ENCODE data around the gene MYH1.

DNA sequence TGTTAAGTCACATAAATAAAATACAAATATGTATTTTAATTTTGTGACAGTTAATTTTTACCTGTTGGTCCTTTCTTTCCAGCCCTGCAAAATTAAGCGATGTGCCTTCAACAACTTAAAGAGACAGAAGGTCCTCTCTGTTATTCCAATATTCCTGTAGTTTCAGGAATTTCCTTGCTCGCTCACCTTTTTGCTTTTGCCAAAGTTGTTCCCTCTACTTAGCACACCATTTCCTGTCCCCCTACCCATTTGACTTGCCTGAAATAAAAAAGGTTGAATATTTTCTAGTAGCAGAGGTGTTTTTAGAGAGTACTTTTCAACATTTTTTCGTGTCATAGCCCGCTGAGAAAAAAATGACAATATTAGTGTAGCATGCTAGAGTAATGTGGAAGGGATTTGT, 31.7 kb upstream of the MYH1 start:
- TF ChIP-seq, protein P1, sequence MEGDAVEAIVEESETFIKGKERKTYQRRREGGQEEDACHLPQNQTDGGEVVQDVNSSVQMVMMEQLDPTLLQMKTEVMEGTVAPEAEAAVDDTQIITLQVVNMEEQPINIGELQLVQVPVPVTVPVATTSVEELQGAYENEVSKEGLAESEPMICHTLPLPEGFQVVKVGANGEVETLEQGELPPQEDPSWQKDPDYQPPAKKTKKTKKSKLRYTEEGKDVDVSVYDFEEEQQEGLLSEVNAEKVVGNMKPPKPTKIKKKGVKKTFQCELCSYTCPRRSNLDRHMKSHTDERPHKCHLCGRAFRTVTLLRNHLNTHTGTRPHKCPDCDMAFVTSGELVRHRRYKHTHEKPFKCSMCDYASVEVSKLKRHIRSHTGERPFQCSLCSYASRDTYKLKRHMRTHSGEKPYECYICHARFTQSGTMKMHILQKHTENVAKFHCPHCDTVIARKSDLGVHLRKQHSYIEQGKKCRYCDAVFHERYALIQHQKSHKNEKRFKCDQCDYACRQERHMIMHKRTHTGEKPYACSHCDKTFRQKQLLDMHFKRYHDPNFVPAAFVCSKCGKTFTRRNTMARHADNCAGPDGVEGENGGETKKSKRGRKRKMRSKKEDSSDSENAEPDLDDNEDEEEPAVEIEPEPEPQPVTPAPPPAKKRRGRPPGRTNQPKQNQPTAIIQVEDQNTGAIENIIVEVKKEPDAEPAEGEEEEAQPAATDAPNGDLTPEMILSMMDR (IDR thresholded peaks at IDR 0.05; ENCODE audit: insufficient read depth, low read length) = no peak
- TF ChIP-seq, protein P2, sequence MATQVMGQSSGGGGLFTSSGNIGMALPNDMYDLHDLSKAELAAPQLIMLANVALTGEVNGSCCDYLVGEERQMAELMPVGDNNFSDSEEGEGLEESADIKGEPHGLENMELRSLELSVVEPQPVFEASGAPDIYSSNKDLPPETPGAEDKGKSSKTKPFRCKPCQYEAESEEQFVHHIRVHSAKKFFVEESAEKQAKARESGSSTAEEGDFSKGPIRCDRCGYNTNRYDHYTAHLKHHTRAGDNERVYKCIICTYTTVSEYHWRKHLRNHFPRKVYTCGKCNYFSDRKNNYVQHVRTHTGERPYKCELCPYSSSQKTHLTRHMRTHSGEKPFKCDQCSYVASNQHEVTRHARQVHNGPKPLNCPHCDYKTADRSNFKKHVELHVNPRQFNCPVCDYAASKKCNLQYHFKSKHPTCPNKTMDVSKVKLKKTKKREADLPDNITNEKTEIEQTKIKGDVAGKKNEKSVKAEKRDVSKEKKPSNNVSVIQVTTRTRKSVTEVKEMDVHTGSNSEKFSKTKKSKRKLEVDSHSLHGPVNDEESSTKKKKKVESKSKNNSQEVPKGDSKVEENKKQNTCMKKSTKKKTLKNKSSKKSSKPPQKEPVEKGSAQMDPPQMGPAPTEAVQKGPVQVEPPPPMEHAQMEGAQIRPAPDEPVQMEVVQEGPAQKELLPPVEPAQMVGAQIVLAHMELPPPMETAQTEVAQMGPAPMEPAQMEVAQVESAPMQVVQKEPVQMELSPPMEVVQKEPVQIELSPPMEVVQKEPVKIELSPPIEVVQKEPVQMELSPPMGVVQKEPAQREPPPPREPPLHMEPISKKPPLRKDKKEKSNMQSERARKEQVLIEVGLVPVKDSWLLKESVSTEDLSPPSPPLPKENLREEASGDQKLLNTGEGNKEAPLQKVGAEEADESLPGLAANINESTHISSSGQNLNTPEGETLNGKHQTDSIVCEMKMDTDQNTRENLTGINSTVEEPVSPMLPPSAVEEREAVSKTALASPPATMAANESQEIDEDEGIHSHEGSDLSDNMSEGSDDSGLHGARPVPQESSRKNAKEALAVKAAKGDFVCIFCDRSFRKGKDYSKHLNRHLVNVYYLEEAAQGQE (IDR thresholded peaks at IDR 0.05; ENCODE audit: insufficient replicate concordance, low read depth) = no peak
- no peak for TF ChIP-seq POLR2AphosphoS5 (IDR thresholded peaks at IDR 0.05; ENCODE audit: low read depth)
- no peak for TF ChIP-seq GABPA (IDR thresholded peaks at IDR 0.05; ENCODE audit: low read depth)
- no peak for TF ChIP-seq SPI1 (IDR thresholded peaks at IDR 0.05; ENCODE audit: borderline replicate concordance, low read depth)
